Sigmoid colon (tissue), 7 donors: ENCODE results near the gene HERPUD2. TPM values are rescaled to one million over a fixed set of nuclear protein-coding genes. Genes with fewer than 3 reads are reported as not detected.
A peak's percentile ranks its signal among the peaks of the same experiment; 100 is the strongest.

Experiments
- DNase-seq: peaks from one replicate; pipeline ENCODE4 v3.0.0-alpha.2; 2019
- H3K27ac ChIP-seq, 4 donors: fragments of 200-600 bp; sonication (generic); one replicate each; pipeline ENCODE4 v1.5.1; 2016 to 2019; ENCODE audit warnings: mild to moderate bottlenecking in 1 of 4
- H3K27me3 ChIP-seq, 3 donors: fragments of 200-600 bp; sonication (generic); one replicate each; pipeline ENCODE4 v1.5.1; 2019; ENCODE audit warnings: mild to moderate bottlenecking in 1 of 3
- H3K36me3 ChIP-seq, 4 donors: fragments of 200-600 bp; sonication (generic); one replicate each; pipeline ENCODE4 v1.5.1; 2016 to 2019
- H3K4me1 ChIP-seq, 4 donors: fragments of 200-600 bp; sonication (generic); one replicate each; pipeline ENCODE4 v1.5.1; 2017 to 2019
- H3K4me3 ChIP-seq, 4 donors: fragments of 200-600 bp; sonication (generic); one replicate each; pipeline ENCODE4 v1.5.1; 2017 to 2019; ENCODE audit warnings: mild to moderate bottlenecking in 2 of 4, moderate library complexity in 1 of 4
- H3K9me3 ChIP-seq, 4 donors: fragments of 200-600 bp in 3 of 4; sonication (generic) in 3 of 4; one replicate each; pipeline versions ENCODE4 v1.5.1 to v1.6.1; 2013 to 2019
- CTCF ChIP-seq, 4 experiments: fragments of 450-650 bp in 3 of 4; fragments of 200-600 bp in 1 of 4; IDR thresholded peaks; one replicate each; pipeline ENCODE4 v1.5.1; 2016 to 2019; ENCODE audit warnings: antibody characterized with exemption in 4 of 4, mild to moderate bottlenecking in 3 of 4, moderate library complexity in 2 of 4
- EP300 ChIP-seq, 4 donors: sonication (generic); formaldehyde crosslinking; IDR thresholded peaks; one replicate each; pipeline ENCODE4 v1.6.1; 2017; ENCODE audit warnings: antibody characterized with exemption in 4 of 4
- POLR2A ChIP-seq, 2 donors: fragments of 450-650 bp; IDR thresholded peaks; one replicate each; pipeline ENCODE4 v1.6.1; 2016; ENCODE audit warnings: antibody characterized with exemption in 2 of 2, mild to moderate bottlenecking in 2 of 2, moderate library complexity in 2 of 2
- POLR2AphosphoS5 ChIP-seq, 4 donors: sonication (generic); formaldehyde crosslinking; IDR thresholded peaks; one replicate each; pipeline ENCODE4 v1.6.1; 2017; ENCODE audit warnings: antibody characterized with exemption in 4 of 4
- WGBS, 2 donors: extraction: QIAGEN DNeasy Blood & Tissue Kit; methylation state at CpG; one replicate each; pipeline ENCODE4 v1.1.7; 2013; 5-methylcytosine and 5-hydroxymethylcytosine counted together
- intact Hi-C: fragments of 100-400 bp; cut with DNase I; formaldehyde crosslinking; loops from one replicate; pipeline ENCODE4 v1.15.1; 2023
- polyA plus RNA-seq, 3 donors: library from polyadenylated mRNA; stranded (reverse); fragments of 200-250 nt; gene quantifications; one replicate each; pipeline ENCODE4 v1.2.3, GENCODE V29; 2013
- total RNA-seq, 4 donors: library from RNA; depleted of rRNA; stranded (reverse); fragments of >200 nt; gene quantifications; one replicate each; pipeline ENCODE4 v1.1.0, GENCODE V29; 2016
- donor health status: healthy with polysubstance abuse.
- donor health status: Bipolar disorder and iron deficiency.
- donor health status: healthy.

The HERPUD2 gene
- total and polyA plus RNA-seq, 7 donors = 8.8 to 40.7 (median 21.7) TPM

- Histone ChIP-seq H3K4me3 (no peak overlapping the region), H3K4me1 (peaks cover 0 to 8% (median 6%) of the 10 kb centered on the region in 4 donors), H3K36me3 (peaks cover 6 to 62% (median 14%) of the 10 kb centered on the region in 4 donors), H3K9me3 (no peaks in the 10 kb centered on the region), H3K27ac (no peak overlapping the region), H3K27me3 (no peaks in the 10 kb centered on the region)
- intact Hi-C loops = no loop called here
- DNase-seq = no peak
- 42 to 73% methylated on average over 3 of the region's 3 CpGs for WGBS, 2 donors
- no peak for TF ChIP-seq CTCF (IDR thresholded peaks at IDR 0.05)
Observed at GRCh38 chr7:35630024-35630972, 64.6 kb downstream of the HERPUD2 start.

DNA sequence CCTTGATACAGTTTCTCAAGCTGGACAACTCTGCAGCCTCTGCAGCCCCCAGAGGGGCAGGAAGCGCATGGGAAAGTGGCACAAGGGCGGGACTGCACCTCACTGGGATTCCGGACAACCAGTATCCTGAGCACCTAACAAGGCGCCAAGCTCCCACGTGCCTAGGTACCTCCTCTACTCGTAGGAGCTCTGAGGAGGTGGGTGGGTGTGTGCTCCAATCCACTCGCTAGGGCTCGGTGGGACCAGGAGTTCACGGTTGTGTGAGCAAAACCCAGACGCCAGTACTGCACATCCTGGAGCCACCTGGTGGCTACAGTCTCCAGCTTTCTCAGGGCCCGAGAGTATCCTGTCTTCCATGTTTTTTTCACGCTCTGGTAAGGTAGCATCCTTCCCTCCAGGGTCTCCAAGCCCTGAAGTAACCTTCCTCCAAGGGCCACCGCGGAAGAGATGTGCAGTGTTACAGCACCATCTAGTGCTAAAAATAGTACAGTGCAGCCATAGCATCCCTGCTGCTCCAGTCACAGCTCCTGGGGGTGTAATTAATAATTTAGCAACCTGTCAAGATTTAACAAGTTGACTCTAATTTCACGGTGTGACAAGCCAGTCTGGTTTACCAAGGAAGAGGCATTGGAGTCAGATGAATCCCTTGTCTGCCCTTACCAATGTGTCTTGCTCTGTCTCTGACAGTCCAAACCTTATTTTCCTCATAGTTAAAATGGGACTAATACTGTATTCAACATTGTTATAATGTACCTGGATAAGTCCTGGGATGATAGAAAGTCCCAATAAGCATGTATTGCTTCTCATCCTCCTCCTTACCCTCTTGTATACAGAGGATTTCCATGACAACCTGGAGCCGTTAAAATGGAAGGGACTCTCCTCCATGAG lies 70.4 kb downstream of the HERPUD2 start:
- intact Hi-C loops = loop anchor here (10.0 kb wide), 2 partner anchors 90 to 200 kb away; no protein-coding TSS in a partner anchor
- no peak overlapping the region for H3K27ac ChIP-seq
- no peak for DNase-seq
- no peaks in the 10 kb centered on the region for H3K27me3 ChIP-seq
- 28 to 43% methylated on average over 16 of the region's 16 CpGs for WGBS, 2 donors
- H3K4me1 ChIP-seq = peaks cover 0 to 10% (median 4%) of the 10 kb centered on the region in 4 donors
- TF ChIP-seq POLR2A (IDR thresholded peaks at IDR 0.05) (no peak), CTCF (IDR thresholded peaks at IDR 0.05) (peak; percentile 48 to 80 (median 62)), EP300 (IDR thresholded peaks at IDR 0.05) (no peak)
- H3K9me3 ChIP-seq = no peaks in the 10 kb centered on the region
- H3K4me3 ChIP-seq = no peak overlapping the region
- peaks cover 0 to 22% (median 7%) of the 10 kb centered on the region in 4 donors for H3K36me3 ChIP-seq

GRCh38 chr7:35623381-35623780 lies 71.6 kb downstream of the HERPUD2 start:
- WGBS, 2 donors = 28 to 64% methylated on average over 2 of the region's 2 CpGs
- H3K4me3 ChIP-seq = no peak overlapping the region
- H3K27ac ChIP-seq = no peak overlapping the region
- TF ChIP-seq POLR2A (IDR thresholded peaks at IDR 0.05) = no peak
- no peak for TF ChIP-seq EP300 (IDR thresholded peaks at IDR 0.05)
- TF ChIP-seq POLR2AphosphoS5 (IDR thresholded peaks at IDR 0.05) = no peak
- no peak for TF ChIP-seq CTCF (IDR thresholded peaks at IDR 0.05)
- H3K4me1 ChIP-seq = peaks cover 0 to 10% (median 4%) of the 10 kb centered on the region in 4 donors
- H3K27me3 ChIP-seq = no peaks in the 10 kb centered on the region
- H3K9me3 ChIP-seq = no peaks in the 10 kb centered on the region
- DNase-seq = no peak
- intact Hi-C loops = loop anchor here (10.0 kb wide), 2 partner anchors 89 to 199 kb away; no protein-coding TSS in a partner anchor
- H3K36me3 ChIP-seq = peaks cover 0 to 11% (median 2%) of the 10 kb centered on the region in 4 donors

- H3K27me3 ChIP-seq = no peaks in the 10 kb centered on the region
- DNase-seq = no peak
- peaks cover 0 to 35% (median 18%) of the 10 kb centered on the region in 4 donors for H3K4me1 ChIP-seq
- no peaks in the 10 kb centered on the region for H3K36me3 ChIP-seq
- intact Hi-C loops = loop anchor here (10.0 kb wide), 2 partner anchors 85 to 195 kb away; no protein-coding TSS in a partner anchor
- TF ChIP-seq EP300 (IDR thresholded peaks at IDR 0.05) = no peak
- no peak for TF ChIP-seq CTCF (IDR thresholded peaks at IDR 0.05)
- no peak for TF ChIP-seq POLR2AphosphoS5 (IDR thresholded peaks at IDR 0.05)
- TF ChIP-seq POLR2A (IDR thresholded peaks at IDR 0.05) = no peak
- WGBS, 2 donors = 55 to 85% methylated on average over 1 of the region's 1 CpG
- no peaks in the 10 kb centered on the region for H3K9me3 ChIP-seq
- no peak overlapping the region for H3K4me3 ChIP-seq
- H3K27ac ChIP-seq = no peak overlapping the region
Observed at GRCh38 chr7:35619863-35620262, 75.1 kb downstream of the HERPUD2 start.
